ENCODE results near the gene UBA6.

The UBA6 gene

GRCh38 chr4:67570537-67570936 is 130.4 kb downstream of the UBA6 start:
- no peak for TF ChIP-seq CTCF (IDR thresholded peaks at IDR 0.05; ENCODE audit: low read depth, low read length)
- H3K4me3 ChIP-seq (ENCODE audit: low read depth, low read length) = no peak overlapping the region
- in situ Hi-C loops (cut with HindIII; ENCODE audit: low sequenced_read_pairs) = no loop called here
- DNase-seq (ENCODE audit: low read depth, low spot score) = no peak

GRCh38 chr4:67568820-67569219 is 132.1 kb downstream of the UBA6 start:
- in situ Hi-C loops (cut with HindIII; ENCODE audit: low sequenced_read_pairs) = no loop called here
- no peak for DNase-seq (ENCODE audit: low read depth, low spot score)
- no peak for TF ChIP-seq CTCF (IDR thresholded peaks at IDR 0.05; ENCODE audit: low read depth, low read length)
- no peak overlapping the region for H3K4me3 ChIP-seq (ENCODE audit: low read depth, low read length)

- no peak for DNase-seq (ENCODE audit: low read depth, low spot score)
- no peak overlapping the region for H3K4me3 ChIP-seq (ENCODE audit: low read depth, low read length)
- in situ Hi-C loops (cut with HindIII; ENCODE audit: low sequenced_read_pairs) = no loop called here
- TF ChIP-seq CTCF (IDR thresholded peaks at IDR 0.05; ENCODE audit: low read depth, low read length) = no peak
Observed at GRCh38 chr4:67566335-67566734, 134.6 kb downstream of the UBA6 start.

- TF ChIP-seq CTCF (IDR thresholded peaks at IDR 0.05; ENCODE audit: low read depth, low read length) = no peak
- DNase-seq (ENCODE audit: low read depth, low spot score) = peak; percentile 12
- no peak overlapping the region for H3K4me3 ChIP-seq (ENCODE audit: low read depth, low read length)
- in situ Hi-C loops (cut with HindIII; ENCODE audit: low sequenced_read_pairs) = no loop called here
Observed at GRCh38 chr4:67565284-67565683, 135.7 kb downstream of the UBA6 start.
